GM23338 (cell line): Measurements from ENCODE around the gene YTHDF1. TPM values are rescaled to one million over a fixed set of nuclear protein-coding genes. Genes with fewer than 3 reads are reported as not detected.

Source experiments
- CREB1 ChIP-seq: fragments of 250-450 bp; sonication (Bioruptor Pico); IDR thresholded peaks from 2 replicates; pipeline ENCODE4 v1.5.0; 2020; ENCODE audit warnings: low read depth, mild to moderate bottlenecking, moderate library complexity
- EZH2 ChIP-seq: fragments of 200-600 bp; sonication (generic); IDR thresholded peaks from one replicate; pipeline ENCODE4 v1.8.0; 2017; ENCODE audit warnings: antibody characterized with exemption, mild to moderate bottlenecking, low read depth; ENCODE audit not compliant: unreplicated experiment
- EZH2phosphoT487 ChIP-seq: fragments of 200-600 bp; sonication (generic); IDR thresholded peaks from one replicate; pipeline ENCODE4 v1.8.1; 2018; ENCODE audit warnings: antibody characterized with exemption; ENCODE audit not compliant: unreplicated experiment
- NANOG ChIP-seq: IDR thresholded peaks from 2 replicates; pipeline ENCODE4 v1.6.1; 2016; ENCODE audit warnings: antibody characterized with exemption, borderline replicate concordance
- POLR2AphosphoS5 ChIP-seq: IDR thresholded peaks from 2 replicates; pipeline ENCODE4 v1.6.1; 2016; ENCODE audit warnings: antibody characterized with exemption, low read depth
- REST ChIP-seq: IDR thresholded peaks from one replicate; pipeline ENCODE4 v1.6.1; 2018; ENCODE audit warnings: antibody characterized with exemption; ENCODE audit not compliant: unreplicated experiment
- STAT1 ChIP-seq: IDR thresholded peaks from one replicate; pipeline ENCODE4 v1.6.1; 2016; ENCODE audit warnings: antibody characterized with exemption; ENCODE audit not compliant: unreplicated experiment
- ZNF331 ChIP-seq: fragments of 250-450 bp; sonication (Bioruptor Pico); IDR thresholded peaks from 2 replicates; pipeline ENCODE4 v1.5.0; 2020; ENCODE audit warnings: low read depth, mild to moderate bottlenecking, moderate library complexity
- ZNF462 ChIP-seq: fragments of 250-450 bp; sonication (Bioruptor Pico); IDR thresholded peaks from 2 replicates; pipeline ENCODE4 v1.5.0; 2020; ENCODE audit warnings: mild to moderate bottlenecking, moderate library complexity
- polyA plus RNA-seq: library from polyadenylated mRNA; unstranded; fragments of >200 nt; fragmentation: Nextera tagmentation; extraction: Ambion mirVana; gene quantifications from 2 replicates; pipeline ENCODE4 v1.2.1, GENCODE V29; 2016
- total RNA-seq: library from RNA; depleted of rRNA; stranded (reverse); fragments of >200 nt; shearing (Covaris generic); gene quantifications from 2 replicates; pipeline ENCODE4 v1.2.3, GENCODE V29; 2014

The YTHDF1 gene
- total and polyA plus RNA-seq, 2 experiments from 2014 or later, result 30.9 to 64.3 TPM

- TF ChIP-seq ZNF462 (CRISPR knock-in tag) (no peak), STAT1 (no peak), POLR2AphosphoS5 (no peak), NANOG (no peak), REST (no peak), CREB1 (CRISPR knock-in tag) (no peak), ZNF331 (CRISPR knock-in tag) (no peak), EZH2 (no peak), EZH2phosphoT487 (no peak)
Observed at GRCh38 chr20:63198606-63199005, 17.3 kb downstream of the YTHDF1 start (continued).
